Measurements from ENCODE around the gene MTIF3. TPM values are rescaled to one million over a fixed set of nuclear protein-coding genes. Genes with fewer than 3 reads are reported as not detected.

The MTIF3 gene
- 20.1 to 23.4 TPM (median 22.5 TPM) in 5 replicates for total RNA-seq (2022; extraction: Qiagen RNA extraction)

GRCh38 chr13:27449936-27450828 is at the start of gene MTIF3:
Gene MTIF3 (minus strand): TSS chr13:27450564. CDS start chr13:27440448, 10,116 bp downstream.

GRCh38 chr13:27424246-27425157 is 25.9 kb downstream of the MTIF3 start, which contains the start of gene GTF3A:
Gene GTF3A (plus strand): TSS chr13:27424619.

Other genes with a start within 250 kb of the MTIF3 start
- 1,209 to 1,582 TPM (median 1,246 TPM) in 5 replicates for gene RPL21, start 199.0 kb downstream of the MTIF3 start, total RNA-seq (2022; extraction: Qiagen RNA extraction)
- 2.8 to 7.7 TPM (median 4.8 TPM) in 5 replicates for gene RASL11A, start 179.7 kb downstream of the MTIF3 start, total RNA-seq (2022; extraction: Qiagen RNA extraction)
- gene GTF3A, start 25.9 kb downstream of the MTIF3 start, total RNA-seq (2022; extraction: Qiagen RNA extraction) = 92.0 to 96.3 TPM (median 93.2 TPM) in 5 replicates
- gene LNX2, start 170.0 kb upstream of the MTIF3 start, total RNA-seq (2022; extraction: Qiagen RNA extraction) = 3.3 to 4.5 TPM (median 3.8 TPM) in 5 replicates
- gene POLR1D, start 171.3 kb upstream of the MTIF3 start, total RNA-seq (2022; extraction: Qiagen RNA extraction) = 140 to 167 TPM (median 151 TPM) in 5 replicates

All from A549 treated with AZD2906 at 1 μM for 4 hours (cell line).